Activated gamma-delta T cell (primary cell): ENCODE measurements around the gene TMEM51.

ENCODE experiments used
- DNase-seq: peaks from one replicate; lab custom pipeline; 2025; lab: John Stamatoyannopoulos, UW

The TMEM51 gene

GRCh38 chr1:15218287-15219279 lies 65.0 kb downstream of the TMEM51 start:
- no peak for DNase-seq

GRCh38 chr1:15219280-15220023 lies 65.9 kb downstream of the TMEM51 start:
- DNase-seq, result no peak

- DNase-seq, result no peak
Observed at GRCh38 chr1:15220024-15220392, 66.5 kb downstream of the TMEM51 start.

- DNase-seq, result no peak
Observed at GRCh38 chr1:15220825-15221431, 67.4 kb downstream of the TMEM51 start.

- DNase-seq, result no peak
Observed at GRCh38 chr1:15222653-15223303, 69.2 kb downstream of the TMEM51 start.

- no peak for DNase-seq
Observed at GRCh38 chr1:15224259-15224869, 70.8 kb downstream of the TMEM51 start.

GRCh38 chr1:15224974-15225373 lies 71.4 kb downstream of the TMEM51 start:
- DNase-seq, result no peak

- DNase-seq, result no peak
Observed at GRCh38 chr1:15225461-15225860, 71.9 kb downstream of the TMEM51 start.

GRCh38 chr1:15226388-15227255 lies 73.1 kb downstream of the TMEM51 start:
- DNase-seq, result no peak

- DNase-seq, result no peak
Observed at GRCh38 chr1:15229707-15230131, 76.2 kb downstream of the TMEM51 start.

- DNase-seq, result no peak
Observed at GRCh38 chr1:15231714-15232201, 78.2 kb downstream of the TMEM51 start.

- no peak for DNase-seq
Observed at GRCh38 chr1:15233689-15234088, 80.1 kb downstream of the TMEM51 start.

GRCh38 chr1:15236321-15236721 lies 82.8 kb downstream of the TMEM51 start:
- no peak for DNase-seq

GRCh38 chr1:15236746-15237145 lies 83.2 kb downstream of the TMEM51 start:
- no peak for DNase-seq

- DNase-seq, result no peak
Observed at GRCh38 chr1:15238789-15239188, 85.2 kb downstream of the TMEM51 start.

GRCh38 chr1:15242766-15243165 lies 89.2 kb downstream of the TMEM51 start:
- no peak for DNase-seq

GRCh38 chr1:15243275-15244043 lies 89.9 kb downstream of the TMEM51 start:
- DNase-seq, result no peak

GRCh38 chr1:15244813-15245212 lies 91.3 kb downstream of the TMEM51 start:
- no peak for DNase-seq

- no peak for DNase-seq
Observed at GRCh38 chr1:15245593-15246360, 92.2 kb downstream of the TMEM51 start.
